ENCODE measurements around the gene NTRK2. TPM values are rescaled to one million over a fixed set of nuclear protein-coding genes. Genes with fewer than 3 reads are reported as not detected.
"Not testable (repeated sequence)": the region's sequence is repeated elsewhere in the genome, so short reads cannot be mapped to it uniquely, and the experiment has no call there.

The NTRK2 gene
- polyA plus RNA-seq, 5 donors = 0.81 to 2.7 (median 1.6) TPM

DNA sequence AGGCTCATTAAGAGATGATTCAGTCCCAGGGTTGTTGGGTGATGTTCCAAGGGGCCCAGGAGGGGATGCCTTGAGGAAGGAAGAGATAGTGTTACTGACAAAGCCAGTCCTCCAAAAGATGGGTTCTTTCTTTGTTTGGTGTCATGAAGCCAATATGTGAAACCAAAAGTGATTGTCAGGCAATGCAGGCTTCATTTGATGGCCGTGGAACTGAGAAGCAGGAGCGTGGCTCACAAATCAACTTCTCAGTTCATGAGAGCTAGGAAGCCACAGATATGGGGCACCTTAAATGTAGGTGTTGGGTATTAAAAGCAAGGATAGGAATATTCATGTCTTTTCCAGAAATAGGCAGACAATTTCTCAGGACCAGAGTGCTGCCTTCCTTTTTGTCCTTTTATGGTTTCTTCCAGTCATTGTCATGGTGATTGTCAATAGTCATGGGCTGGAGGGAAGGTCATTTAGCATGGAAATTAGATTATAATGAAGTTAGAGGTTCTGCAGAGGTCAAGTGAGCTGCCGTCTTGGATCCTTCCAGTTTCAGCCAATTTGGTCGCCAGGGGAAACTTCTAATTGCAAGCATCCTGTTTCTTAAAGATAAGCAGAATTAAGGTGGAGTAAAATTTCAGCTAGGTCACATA, 393.0 kb downstream of the NTRK2 start:
- DNase-seq = no peak

DNA sequence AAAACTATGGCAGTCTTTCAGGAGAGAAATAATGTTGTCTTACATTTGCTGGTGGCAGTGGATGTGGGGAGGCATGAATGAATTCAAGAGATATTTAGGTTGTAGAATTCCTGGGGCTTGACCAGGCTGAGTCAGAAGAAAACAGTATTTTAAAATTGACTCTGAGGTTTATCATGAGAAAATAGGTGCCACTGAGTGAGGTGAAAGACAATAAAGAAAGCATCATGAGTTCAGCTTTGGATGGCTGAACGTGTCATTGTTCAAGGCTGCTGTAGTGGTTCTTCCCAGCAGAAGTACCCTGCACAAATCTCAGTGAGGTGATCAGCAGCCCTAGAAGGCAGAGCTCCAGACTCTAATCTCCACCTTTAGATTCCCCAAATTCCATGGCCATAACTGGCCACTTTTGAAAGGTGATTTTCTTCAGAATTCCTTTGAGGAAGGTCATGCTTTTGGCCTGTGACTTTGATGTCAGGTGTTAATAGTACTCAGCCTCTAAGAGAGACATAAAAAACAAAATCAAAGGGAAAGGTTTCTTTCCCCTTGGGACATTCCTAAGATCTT, 395.4 kb downstream of the NTRK2 start:
- no peak for DNase-seq

DNA sequence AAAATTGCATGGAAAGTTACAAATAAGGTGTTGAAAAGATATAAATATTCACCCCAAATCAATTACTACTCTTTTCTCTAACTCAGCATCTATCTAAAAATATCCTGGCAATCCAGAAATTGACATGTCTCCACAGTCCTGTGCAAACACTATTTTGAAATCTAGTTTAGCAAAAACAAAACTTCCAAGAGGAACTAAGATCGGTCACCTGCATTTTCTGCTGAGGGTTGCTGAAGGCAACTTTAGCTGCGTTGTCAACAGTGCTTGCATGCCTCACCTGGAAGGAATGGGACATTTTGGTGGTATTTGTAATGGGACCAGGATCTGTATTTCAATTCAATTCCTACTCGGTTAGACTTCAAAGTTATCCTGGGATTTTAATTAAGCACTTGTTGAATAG, 398.3 kb downstream of the NTRK2 start:
- no peak for DNase-seq

DNA sequence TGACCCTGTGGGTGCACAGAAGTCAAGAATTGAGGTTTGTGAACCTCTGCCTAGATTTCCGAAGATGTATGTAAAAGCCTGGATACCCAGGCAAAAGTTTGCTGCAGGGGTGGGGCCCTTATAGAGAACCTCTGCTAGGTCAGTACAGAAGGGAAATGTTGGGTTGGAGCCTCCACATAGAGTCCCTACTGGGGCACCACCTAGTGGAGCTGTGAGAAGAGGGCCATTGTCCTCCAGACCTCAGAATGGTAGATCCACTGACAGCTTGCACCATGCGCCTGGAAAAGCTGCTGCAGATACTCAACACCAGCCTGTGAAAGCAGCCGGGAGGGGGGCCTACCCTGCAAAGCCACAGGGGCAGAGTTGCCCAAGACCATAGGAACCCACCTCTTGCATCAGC, 399.9 kb downstream of the NTRK2 start:
- not testable (repeated sequence) for DNase-seq

All from right lung (tissue), 5 donors.